Gastrocnemius medialis (tissue), 4 donors: ENCODE data around the gene TTLL8. TPM values are rescaled to one million over a fixed set of nuclear protein-coding genes. Genes with fewer than 3 reads are reported as not detected.

ENCODE experiments used
- ATAC-seq, 2 donors: fragments of 150-250 bp; one replicate each; pipeline ENCODE4 v1.9.1; 2016
- DNase-seq, 2 donors: peaks; one replicate each; pipeline ENCODE4 v3.0.0-alpha.2; 2019
- H3K27ac ChIP-seq, 4 donors: fragments of 200-600 bp; sonication (generic); 1 replicate in 1 of 4; 2 replicates in 3 of 4; pipeline ENCODE4 v1.5.1; 2016 to 2018; ENCODE audit warnings: mild to moderate bottlenecking in 2 of 4, moderate library complexity in 1 of 4
- H3K27me3 ChIP-seq, 3 donors: fragments of 200-600 bp; sonication (generic) in 2 of 3; 1 replicate in 1 of 3; 2 replicates in 2 of 3; pipeline versions ENCODE4 v1.5.1 to v1.6.0; 2016 to 2019; ENCODE audit warnings: mild to moderate bottlenecking in 1 of 3, moderate library complexity in 1 of 3
- H3K36me3 ChIP-seq, 2 donors: fragments of 200-600 bp; sonication (generic) in 1 of 2; one replicate each; pipeline ENCODE4 v1.5.1; 2017 to 2018
- H3K4me1 ChIP-seq, 2 donors: fragments of 200-600 bp; sonication (generic) in 1 of 2; one replicate each; pipeline ENCODE4 v1.5.1; 2016 to 2017; ENCODE audit warnings: mild to moderate bottlenecking in 2 of 2
- H3K4me3 ChIP-seq, 4 donors: fragments of 200-600 bp; sonication (generic) in 3 of 4; 1 replicate in 1 of 4; 2 replicates in 3 of 4; pipeline ENCODE4 v1.5.1; 2016 to 2019; ENCODE audit warnings: mild to moderate bottlenecking in 2 of 4
- H3K9me3 ChIP-seq, 3 donors: fragments of 200-600 bp; sonication (generic) in 2 of 3; 1 replicate in 1 of 3; 2 replicates in 2 of 3; pipeline ENCODE4 v1.5.1; 2016 to 2019
- CTCF ChIP-seq, 5 experiments: fragments of 450-650 bp in 3 of 5; fragments of 200-600 bp in 2 of 5; sonication (generic) in 2 of 5; IDR thresholded peaks in 4 of 5; conservative IDR thresholded peaks in 1 of 5; 1 replicate in 4 of 5; 2 replicates in 1 of 5; pipeline ENCODE4 v1.5.1; 2016 to 2019; ENCODE audit warnings: antibody characterized with exemption in 5 of 5, mild to moderate bottlenecking in 3 of 5, moderate library complexity in 3 of 5
- POLR2A ChIP-seq, 2 donors: fragments of 450-650 bp; IDR thresholded peaks; one replicate each; pipeline ENCODE4 v1.6.1; 2017; ENCODE audit warnings: antibody characterized with exemption in 2 of 2, mild to moderate bottlenecking in 2 of 2, moderate library complexity in 2 of 2
- in situ Hi-C, 4 donors: fragments of 200-750 bp; cut with MboI; loops; one replicate each; pipeline versions ENCODE4 v1.15.0 to v1.8.0; 2017; ENCODE audit warnings: low sequenced_read_pairs in 4 of 4
- intact Hi-C: fragments of 100-400 bp; cut with DNase I; formaldehyde crosslinking; loops from one replicate; pipeline ENCODE4 v1.15.1; 2023; ENCODE audit warnings: low total_unique reads
- total RNA-seq, 4 donors: library from RNA; depleted of rRNA; stranded (reverse); fragments of >200 nt; gene quantifications; one replicate each; pipeline versions ENCODE4 v1.1.0 to v1.2.3, GENCODE V29; 2016

Gene TTLL8
- total RNA-seq, 4 donors from 2014 or later: not detected

- intact Hi-C loops (no loop called here), in situ Hi-C loops (no loop called here)
- no peak for TF ChIP-seq CTCF (IDR thresholded peaks at IDR 0.05 in 4 of 5, conservative IDR thresholded peaks at IDR 0.05 in 1 of 5)
- TF ChIP-seq POLR2A (IDR thresholded peaks at IDR 0.05): no peak
- ATAC-seq (no peak), DNase-seq (no peak)
- Histone ChIP-seq H3K27ac (no peak overlapping the region), H3K9me3 (no peaks in the 10 kb centered on the region), H3K36me3 (no peaks in the 10 kb centered on the region), H3K4me1 (no peaks in the 10 kb centered on the region), H3K27me3 (peaks cover 28 to 39% (median 33%) of the 10 kb centered on the region in 3 donors), H3K4me3 (no peak overlapping the region)
Measured at GRCh38 chr22:50056214-50056972, 1.7 kb downstream of the TTLL8 start.

DNA sequence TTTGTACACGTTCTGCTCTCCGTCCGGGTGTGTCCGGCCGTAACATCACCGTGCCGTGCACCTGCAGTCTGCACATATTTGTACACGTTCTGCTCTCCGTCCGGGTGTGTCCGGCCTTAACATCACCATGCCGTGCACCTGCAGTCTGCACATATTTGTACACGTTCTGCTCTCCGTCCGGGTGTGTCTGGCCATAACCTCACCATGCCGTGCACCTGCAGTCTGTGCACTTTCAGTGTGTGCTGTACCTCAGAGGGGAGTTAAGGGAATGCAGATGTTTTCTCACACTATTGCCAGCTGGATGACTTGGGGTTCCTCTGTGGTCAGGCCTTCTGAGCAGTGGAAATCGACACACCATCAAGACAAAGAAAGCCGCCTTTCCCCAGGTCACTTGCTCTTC is 4.2 kb downstream of the TTLL8 start:
- no peak overlapping the region for H3K4me3 ChIP-seq
- H3K36me3 ChIP-seq: no peaks in the 10 kb centered on the region
- intact Hi-C loops (no loop called here), in situ Hi-C loops (no loop called here)
- TF ChIP-seq POLR2A (IDR thresholded peaks at IDR 0.05) (no peak), CTCF (IDR thresholded peaks at IDR 0.05 in 4 of 5, conservative IDR thresholded peaks at IDR 0.05 in 1 of 5) (no peak)
- no peaks in the 10 kb centered on the region for H3K9me3 ChIP-seq
- H3K27me3 ChIP-seq: peaks cover 10 to 18% (median 13%) of the 10 kb centered on the region in 3 donors
- DNase-seq (no peak), ATAC-seq (no peak)
- H3K4me1 ChIP-seq: no peaks in the 10 kb centered on the region
- H3K27ac ChIP-seq: no peak overlapping the region

GRCh38 chr22:50051930-50052329 is 6.2 kb downstream of the TTLL8 start:
- no peak overlapping the region for H3K4me3 ChIP-seq
- H3K27me3 ChIP-seq: peaks cover 3 to 8% (median 4%) of the 10 kb centered on the region in 3 donors
- no peaks in the 10 kb centered on the region for H3K9me3 ChIP-seq
- in situ Hi-C loops: no loop called here
- H3K36me3 ChIP-seq: no peaks in the 10 kb centered on the region
- ATAC-seq (no peak), DNase-seq (no peak)
- no peak for TF ChIP-seq POLR2A (IDR thresholded peaks at IDR 0.05)
- TF ChIP-seq CTCF (IDR thresholded peaks at IDR 0.05 in 4 of 5, conservative IDR thresholded peaks at IDR 0.05 in 1 of 5): no peak
- no peak overlapping the region for H3K27ac ChIP-seq
- no peaks in the 10 kb centered on the region for H3K4me1 ChIP-seq
- intact Hi-C loops: no loop called here

GRCh38 chr22:50049299-50050195 is 8.6 kb downstream of the TTLL8 start:
- in situ Hi-C loops: loop anchor here in 3 of 4 donors (25.0 kb wide), 1 partner anchor 287 kb away; no protein-coding TSS in a partner anchor
- ATAC-seq (no peak), DNase-seq (no peak)
- no peak for TF ChIP-seq CTCF (IDR thresholded peaks at IDR 0.05 in 4 of 5, conservative IDR thresholded peaks at IDR 0.05 in 1 of 5)
- no peak for TF ChIP-seq POLR2A (IDR thresholded peaks at IDR 0.05)
- Histone ChIP-seq H3K9me3 (no peaks in the 10 kb centered on the region), H3K4me3 (no peak overlapping the region), H3K27me3 (peaks cover 5 to 12% (median 12%) of the 10 kb centered on the region in 3 donors), H3K36me3 (no peaks in the 10 kb centered on the region), H3K4me1 (no peaks in the 10 kb centered on the region), H3K27ac (no peak overlapping the region)
- intact Hi-C loops: no loop called here
